Progenitor cell of endocrine pancreas (in vitro differentiated cells): Measurements from ENCODE around the gene PELI3. TPM values are rescaled to one million over a fixed set of nuclear protein-coding genes. Genes with fewer than 3 reads are reported as not detected.

ENCODE experiments used
- DNase-seq: peaks from one replicate; pipeline ENCODE4 v3.0.0; 2021; ENCODE audit warnings: low spot score; ENCODE audit not compliant: unreplicated experiment
- H3K27ac Mint-ChIP-seq: 2 replicates; pipeline ENCODE4 v1.8.0; 2021; ENCODE audit warnings: mild to moderate bottlenecking, moderate library complexity, mixed read lengths
- H3K27me3 Mint-ChIP-seq: 2 replicates; pipeline ENCODE4 v1.8.0; 2021; ENCODE audit warnings: mixed read lengths
- H3K36me3 Mint-ChIP-seq: 2 replicates; pipeline ENCODE4 v1.8.0; 2022; ENCODE audit warnings: mixed read lengths; ENCODE audit not compliant: insufficient read depth
- H3K4me1 Mint-ChIP-seq: 2 replicates; pipeline ENCODE4 v1.8.0; 2021; ENCODE audit warnings: low read depth, mixed read lengths
- H3K4me3 Mint-ChIP-seq: 2 replicates; pipeline ENCODE4 v1.8.0; 2021; ENCODE audit warnings: low read depth, mild to moderate bottlenecking, moderate library complexity, mixed read lengths
- H3K9me3 Mint-ChIP-seq: 2 replicates; pipeline ENCODE4 v1.8.0; 2021; ENCODE audit warnings: low read depth, mixed read lengths
- CTCF ChIP-seq: fragments of 200-600 bp; sonication (generic); IDR thresholded peaks from one replicate; pipeline ENCODE4 v1.5.0; 2021; ENCODE audit warnings: antibody characterized with exemption, mild to moderate bottlenecking; ENCODE audit not compliant: unreplicated experiment
- total RNA-seq: library from RNA; stranded (reverse); gene quantifications from 2 replicates; pipeline ENCODE4 v1.2.1, GENCODE V29; 2021

The PELI3 gene
- total RNA-seq, 1 donor from 2014 or later = 17.8 TPM

GRCh38 chr11:66464916-66465315, 1.8 kb upstream of the PELI3 start:
- Mint-ChIP-seq H3K4me1 (peaks cover 4% of the 10 kb centered on the region), H3K9me3 (no peaks in the 10 kb centered on the region), H3K27ac (no peak overlapping the region), H3K4me3 (peak overlapping the region; percentile 47), H3K27me3 (peaks cover 7% of the 10 kb centered on the region), H3K36me3 (no peaks in the 10 kb centered on the region)
- TF ChIP-seq CTCF = no peak
- DNase-seq = no peak

- Mint-ChIP-seq H3K4me1 (peaks cover 4% of the 10 kb centered on the region), H3K36me3 (peaks cover 2% of the 10 kb centered on the region), H3K27me3 (peaks cover 7% of the 10 kb centered on the region), H3K27ac (peak overlapping the region; percentile 18), H3K4me3 (peak overlapping the region; percentile 83), H3K9me3 (no peaks in the 10 kb centered on the region)
- DNase-seq = no peak
- no peak for TF ChIP-seq CTCF
These were observed 1.1 kb upstream of the PELI3 start for GRCh38 chr11:66465373-66466224.

DNA sequence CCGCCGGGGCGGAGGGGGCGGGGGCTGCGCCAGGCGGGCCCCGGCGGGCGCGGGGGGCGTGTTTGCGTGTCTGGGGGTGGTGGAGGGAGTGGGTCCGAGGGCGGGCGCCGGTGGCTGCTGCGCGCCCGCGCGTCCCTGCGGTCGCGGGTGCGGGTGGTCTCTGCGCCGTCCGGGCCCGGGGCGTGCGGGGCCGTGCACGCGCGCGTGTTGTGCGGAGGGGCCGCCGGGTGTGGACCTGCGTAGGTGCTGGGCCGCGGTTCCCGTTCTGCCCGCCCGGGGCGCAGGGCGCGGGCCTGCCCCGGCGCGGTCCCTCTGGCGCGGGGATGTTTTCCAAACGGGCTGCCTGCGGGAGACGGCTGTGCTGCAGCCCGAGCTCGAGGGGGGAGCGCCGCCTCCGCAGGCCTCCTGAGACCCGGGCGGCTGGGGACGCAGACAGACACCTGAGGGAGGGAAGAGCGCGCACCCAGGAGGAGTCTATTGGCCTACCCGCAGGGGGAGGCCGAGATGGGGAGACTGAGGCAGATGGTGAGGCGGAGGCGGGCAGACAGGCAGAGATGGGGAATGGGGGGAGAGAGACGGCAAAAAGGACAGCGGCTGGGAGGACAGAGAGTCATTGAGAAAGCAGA, 442 bp downstream of the PELI3 start:
- H3K27me3 Mint-ChIP-seq = peaks cover 7% of the 10 kb centered on the region
- peak; percentile 59 for TF ChIP-seq CTCF
- DNase-seq = peak; percentile 49
- H3K4me1 Mint-ChIP-seq = peaks cover 4% of the 10 kb centered on the region
- peak overlapping the region; percentile 79 for H3K27ac Mint-ChIP-seq
- peaks cover 2% of the 10 kb centered on the region for H3K36me3 Mint-ChIP-seq
- no peaks in the 10 kb centered on the region for H3K9me3 Mint-ChIP-seq
- H3K4me3 Mint-ChIP-seq = peak overlapping the region; percentile 85

DNA sequence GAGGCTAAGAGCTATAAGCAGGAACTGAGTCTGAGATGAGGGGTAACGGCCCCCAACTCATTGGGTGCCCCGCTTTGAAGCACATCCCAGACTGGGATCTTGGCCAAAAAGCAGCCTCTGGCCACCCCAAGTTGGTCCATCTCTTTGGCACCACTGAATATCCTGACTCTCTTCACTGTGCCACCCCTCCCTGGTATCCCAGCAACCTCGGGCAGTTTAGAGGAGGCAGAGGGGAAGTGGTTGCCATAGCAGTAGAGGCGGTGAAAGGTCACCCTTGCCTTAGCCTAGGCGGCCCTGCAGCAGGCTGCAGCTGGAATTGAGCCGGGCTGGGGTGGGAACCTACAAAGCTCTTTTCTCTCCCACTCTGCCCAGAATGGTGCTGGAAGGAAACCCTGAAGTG, 1.1 kb downstream of the PELI3 start:
- DNase-seq = no peak
- peaks cover 4% of the 10 kb centered on the region for H3K4me1 Mint-ChIP-seq
- no peak for TF ChIP-seq CTCF

DNA sequence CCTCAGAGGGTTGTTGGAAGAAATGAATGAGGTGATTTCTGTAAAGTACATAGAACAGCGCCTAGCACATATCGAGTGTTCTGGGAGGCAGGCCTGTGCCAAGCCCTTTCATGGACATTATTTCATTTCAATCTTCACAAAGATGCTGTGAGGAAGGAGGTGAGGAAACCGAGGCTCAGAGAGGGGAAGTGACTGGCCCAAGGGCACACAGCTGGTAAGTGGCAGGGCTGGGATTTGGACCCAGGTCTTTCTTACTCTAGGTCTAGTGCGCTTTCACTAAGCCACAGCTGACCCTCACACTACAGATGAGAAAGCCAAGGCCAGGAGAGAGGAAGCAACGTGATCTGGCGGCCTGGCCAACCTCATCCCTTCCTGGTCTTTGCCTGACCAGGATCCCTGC, 2.0 kb downstream of the PELI3 start:
- Mint-ChIP-seq H3K27me3 (peaks cover 7% of the 10 kb centered on the region), H3K4me1 (peaks cover 4% of the 10 kb centered on the region), H3K9me3 (no peaks in the 10 kb centered on the region), H3K36me3 (peaks cover 2% of the 10 kb centered on the region), H3K4me3 (peak overlapping the region; percentile 85), H3K27ac (no peak overlapping the region)
- DNase-seq = no peak
- TF ChIP-seq CTCF = no peak

More for the DNA sequence above, 1.1 kb downstream of the PELI3 start:
- peaks cover 7% of the 10 kb centered on the region for H3K27me3 Mint-ChIP-seq
- peaks cover 2% of the 10 kb centered on the region for H3K36me3 Mint-ChIP-seq
- no peaks in the 10 kb centered on the region for H3K9me3 Mint-ChIP-seq
- H3K27ac Mint-ChIP-seq = no peak overlapping the region
- H3K4me3 Mint-ChIP-seq = peak overlapping the region; percentile 85
